Right atrium auricular region (tissue), 2 donors: ENCODE measurements around the gene MMP28. TPM values are rescaled to one million over a fixed set of nuclear protein-coding genes. Genes with fewer than 3 reads are reported as not detected.

ENCODE experiments used
- DNase-seq: peaks from one replicate; pipeline ENCODE4 v3.0.0-alpha.2; 2019; ENCODE audit warnings: low spot score
- H3K27ac ChIP-seq, 2 donors: fragments of 200-600 bp; sonication (generic); 1 replicate in 1 of 2; 2 replicates in 1 of 2; pipeline ENCODE4 v1.5.1; 2016 to 2019
- H3K27me3 ChIP-seq, 2 donors: fragments of 200-600 bp; sonication (generic); one replicate each; pipeline versions ENCODE4 v1.5.1 to v1.6.0; 2017 to 2019
- H3K36me3 ChIP-seq: fragments of 200-600 bp; sonication (generic); one replicate; pipeline ENCODE4 v1.5.1; 2016
- H3K4me1 ChIP-seq, 2 donors: fragments of 200-600 bp; sonication (generic); one replicate each; pipeline versions ENCODE4 v1.5.1 to v1.6.0; 2017 to 2019
- H3K4me3 ChIP-seq, 2 donors: fragments of 200-600 bp; sonication (generic); 1 replicate in 1 of 2; 2 replicates in 1 of 2; pipeline ENCODE4 v1.5.1; 2017 to 2019; ENCODE audit warnings: mild to moderate bottlenecking in 1 of 2, moderate library complexity in 1 of 2
- H3K9me3 ChIP-seq, 2 donors: fragments of 200-600 bp; sonication (generic); one replicate each; pipeline ENCODE4 v1.5.1; 2019
- total RNA-seq, 2 donors: library from RNA; depleted of rRNA; stranded (reverse); fragments of >200 nt; gene quantifications; one replicate each; pipeline ENCODE4 v1.1.0, GENCODE V29; 2016
- TF ChIP-seq, protein P1 (sequence below), 2 donors: fragments of 200-600 bp; sonication (generic); IDR thresholded peaks; one replicate each; pipeline ENCODE4 v1.5.1; 2019; ENCODE audit warnings: antibody characterized with exemption in 2 of 2

MMP28 gene
- total RNA-seq, 2 donors from 2014 or later = 10.5 to 14.9 TPM

DNA sequence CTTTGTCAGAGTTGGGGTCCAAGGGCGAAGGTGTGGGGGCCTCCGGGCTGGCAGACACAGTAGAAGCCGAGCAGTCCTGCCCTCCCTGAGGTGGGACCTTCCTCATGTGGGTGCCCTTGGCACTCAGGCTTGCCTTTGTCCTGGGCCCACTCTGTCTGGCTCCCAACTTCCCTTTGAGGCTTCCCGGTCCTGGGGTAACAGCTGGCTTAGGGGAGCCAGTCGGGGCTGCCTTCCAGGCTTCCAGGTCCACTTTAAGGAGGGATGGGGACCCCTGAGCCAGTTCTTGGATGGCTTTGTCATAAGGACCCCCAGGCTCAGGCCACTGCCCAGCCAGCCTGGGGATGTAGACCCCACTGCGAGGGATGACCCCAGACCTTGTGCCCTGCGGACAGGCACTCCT, 50.2 kb downstream of the MMP28 start:
- Histone ChIP-seq H3K36me3 (no peaks in the 10 kb centered on the region), H3K27me3 (no peaks in the 10 kb centered on the region), H3K4me1 (peaks cover 0 to 26% of the 10 kb centered on the region in 2 donors), H3K27ac (no peak overlapping the region), H3K9me3 (no peaks in the 10 kb centered on the region), H3K4me3 (no peak overlapping the region)
- no peak for DNase-seq
- TF ChIP-seq, protein P1, sequence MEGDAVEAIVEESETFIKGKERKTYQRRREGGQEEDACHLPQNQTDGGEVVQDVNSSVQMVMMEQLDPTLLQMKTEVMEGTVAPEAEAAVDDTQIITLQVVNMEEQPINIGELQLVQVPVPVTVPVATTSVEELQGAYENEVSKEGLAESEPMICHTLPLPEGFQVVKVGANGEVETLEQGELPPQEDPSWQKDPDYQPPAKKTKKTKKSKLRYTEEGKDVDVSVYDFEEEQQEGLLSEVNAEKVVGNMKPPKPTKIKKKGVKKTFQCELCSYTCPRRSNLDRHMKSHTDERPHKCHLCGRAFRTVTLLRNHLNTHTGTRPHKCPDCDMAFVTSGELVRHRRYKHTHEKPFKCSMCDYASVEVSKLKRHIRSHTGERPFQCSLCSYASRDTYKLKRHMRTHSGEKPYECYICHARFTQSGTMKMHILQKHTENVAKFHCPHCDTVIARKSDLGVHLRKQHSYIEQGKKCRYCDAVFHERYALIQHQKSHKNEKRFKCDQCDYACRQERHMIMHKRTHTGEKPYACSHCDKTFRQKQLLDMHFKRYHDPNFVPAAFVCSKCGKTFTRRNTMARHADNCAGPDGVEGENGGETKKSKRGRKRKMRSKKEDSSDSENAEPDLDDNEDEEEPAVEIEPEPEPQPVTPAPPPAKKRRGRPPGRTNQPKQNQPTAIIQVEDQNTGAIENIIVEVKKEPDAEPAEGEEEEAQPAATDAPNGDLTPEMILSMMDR (IDR thresholded peaks at IDR 0.05) = no peak

DNA sequence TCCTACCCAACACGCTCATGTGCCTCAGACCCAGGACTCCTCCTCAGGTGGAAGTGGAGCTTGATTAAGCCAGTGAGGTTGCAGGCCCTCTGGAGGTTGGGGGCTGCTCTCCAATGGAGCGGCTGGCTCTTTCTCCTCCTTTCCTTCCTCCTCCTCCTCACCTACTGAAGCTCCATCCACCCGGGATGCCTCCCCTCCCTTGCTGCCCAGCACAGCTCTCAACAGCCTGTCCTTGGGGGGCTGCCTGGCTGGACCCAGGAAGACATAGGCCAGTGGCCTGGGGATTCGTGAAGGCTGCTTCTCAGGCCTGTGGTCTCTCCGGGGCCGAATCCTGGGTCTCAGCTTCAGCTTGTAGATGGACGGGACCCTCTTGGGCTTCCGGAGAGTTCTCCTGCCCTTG, 50.6 kb downstream of the MMP28 start:
- DNase-seq = no peak
- TF ChIP-seq, protein P1 (IDR thresholded peaks at IDR 0.05) = no peak
- Histone ChIP-seq H3K9me3 (no peaks in the 10 kb centered on the region), H3K27ac (no peak overlapping the region), H3K36me3 (no peaks in the 10 kb centered on the region), H3K4me3 (no peak overlapping the region), H3K4me1 (peaks cover 0 to 22% of the 10 kb centered on the region in 2 donors), H3K27me3 (no peaks in the 10 kb centered on the region)

DNA sequence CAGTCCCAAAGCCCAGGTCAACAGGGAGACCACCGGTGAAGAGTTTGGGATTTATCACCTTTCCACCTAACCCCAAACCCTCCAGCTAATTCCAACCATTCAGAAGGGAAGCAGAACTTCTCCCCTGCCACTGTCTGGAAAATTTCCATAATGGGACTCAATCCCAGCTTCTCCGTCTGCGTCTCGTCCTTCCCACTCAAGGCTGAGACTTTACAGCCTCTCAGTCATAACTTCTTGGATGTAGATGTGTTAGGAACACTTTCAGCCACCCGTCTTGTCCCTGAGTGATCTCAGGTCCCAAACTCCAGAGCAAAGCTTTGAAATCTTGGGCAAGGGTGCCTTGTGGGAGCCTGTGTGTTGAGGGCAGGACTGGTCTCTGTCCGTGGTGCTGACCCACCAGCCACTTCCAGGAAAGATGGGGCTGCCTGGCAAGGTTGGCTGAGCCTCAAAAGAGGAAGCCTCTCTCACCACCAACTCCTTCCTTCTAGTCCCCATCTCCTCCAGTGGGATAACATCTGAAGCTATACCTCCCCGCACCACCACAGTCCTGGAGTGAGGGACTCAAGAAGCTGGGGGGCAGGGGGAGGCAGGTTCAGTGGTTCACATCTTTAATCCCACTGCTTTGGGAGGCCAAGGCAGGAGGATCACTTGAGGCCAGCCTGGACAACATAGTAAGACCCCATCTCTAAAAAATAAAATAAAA, 51.7 kb downstream of the MMP28 start:
- Histone ChIP-seq H3K27ac (no peak overlapping the region), H3K9me3 (no peaks in the 10 kb centered on the region), H3K27me3 (no peaks in the 10 kb centered on the region), H3K4me3 (no peak overlapping the region), H3K4me1 (peaks cover 0 to 15% of the 10 kb centered on the region in 2 donors), H3K36me3 (no peaks in the 10 kb centered on the region)
- DNase-seq = no peak
- TF ChIP-seq, protein P1 (IDR thresholded peaks at IDR 0.05) = no peak

DNA sequence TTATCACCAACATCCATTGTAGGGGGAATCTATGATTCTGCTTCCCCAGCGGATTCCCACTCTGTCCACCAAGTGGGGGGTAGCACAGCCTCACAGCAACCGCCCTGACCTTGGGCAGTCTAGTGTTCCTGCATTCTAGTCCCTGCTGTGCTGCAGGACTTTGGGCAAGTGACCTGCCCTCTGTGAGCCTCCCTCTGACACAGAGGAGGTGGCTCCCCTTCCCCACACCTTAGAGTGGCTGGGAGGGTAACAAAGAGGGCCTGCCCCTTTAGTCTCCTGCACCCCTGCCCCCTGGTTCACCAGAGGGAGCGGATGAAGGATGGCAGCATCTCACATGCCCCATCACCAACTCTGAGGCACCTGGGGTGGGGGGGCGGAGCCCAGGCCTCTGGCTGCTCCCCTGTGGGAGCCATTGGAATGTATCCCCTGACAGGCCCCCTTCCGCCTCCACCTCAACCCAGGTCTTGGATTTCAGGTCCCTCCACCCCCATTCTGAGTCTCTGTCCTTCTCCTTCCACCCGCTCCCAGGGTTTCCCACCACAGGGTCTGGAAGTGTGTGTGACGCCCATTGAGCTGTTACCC, 52.5 kb downstream of the MMP28 start:
- DNase-seq = no peak
- no peaks in the 10 kb centered on the region for H3K27me3 ChIP-seq
- no peak overlapping the region for H3K4me3 ChIP-seq
- H3K27ac ChIP-seq = no peak overlapping the region
- H3K9me3 ChIP-seq = no peaks in the 10 kb centered on the region
- H3K4me1 ChIP-seq = peaks cover 0 to 15% of the 10 kb centered on the region in 2 donors
- TF ChIP-seq, protein P1 (IDR thresholded peaks at IDR 0.05) = no peak
- no peaks in the 10 kb centered on the region for H3K36me3 ChIP-seq

DNA sequence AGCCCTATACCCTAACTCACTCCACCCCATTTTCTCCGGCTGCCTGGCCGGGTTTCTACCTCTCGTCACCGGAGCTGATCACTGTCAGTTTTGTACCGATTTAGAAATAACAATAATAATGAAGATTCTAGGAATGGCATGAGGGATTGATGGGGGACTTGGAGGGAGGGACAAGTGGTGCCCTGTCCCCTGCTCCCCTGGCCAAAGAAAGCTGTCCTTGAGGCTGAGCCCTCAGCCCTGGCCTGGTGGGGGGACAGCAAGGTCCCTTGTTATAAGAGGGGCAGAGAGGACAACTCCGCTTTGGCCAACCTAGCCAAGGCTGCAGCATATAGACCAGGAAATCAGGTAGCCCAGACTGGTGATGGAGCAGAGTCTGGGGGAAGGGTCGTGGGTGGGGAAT, 52.9 kb downstream of the MMP28 start:
- Histone ChIP-seq H3K27ac (no peak overlapping the region), H3K4me1 (peaks cover 0 to 15% of the 10 kb centered on the region in 2 donors), H3K4me3 (no peak overlapping the region), H3K27me3 (no peaks in the 10 kb centered on the region), H3K9me3 (no peaks in the 10 kb centered on the region), H3K36me3 (no peaks in the 10 kb centered on the region)
- TF ChIP-seq, protein P1 (IDR thresholded peaks at IDR 0.05) = no peak
- DNase-seq = no peak
